ENCODE results near the gene LRMDA. TPM values are rescaled to one million over a fixed set of nuclear protein-coding genes. Genes with fewer than 3 reads are reported as not detected.

LRMDA gene
- total and polyA plus RNA-seq, 4 experiments from 2014 or later: not detected

DNA sequence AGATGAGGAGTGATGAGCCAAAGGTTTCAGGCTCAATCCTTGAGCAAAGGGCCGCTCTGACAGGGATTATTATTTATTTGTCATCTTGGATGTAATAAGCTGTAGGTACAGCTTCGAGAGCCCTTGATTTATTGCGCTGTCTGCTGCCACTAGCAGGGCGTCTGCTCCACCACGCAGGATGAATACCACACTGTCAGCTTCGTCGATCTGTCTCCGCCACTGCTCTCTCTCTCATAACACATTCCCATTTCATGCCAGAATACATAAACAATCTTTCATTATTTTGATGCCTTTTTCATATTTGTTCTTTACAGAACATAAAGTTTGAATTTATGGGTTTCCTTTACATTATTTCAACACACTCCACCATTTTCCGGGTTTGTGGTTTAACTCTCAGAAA is 276.6 kb downstream of the LRMDA start:
- intact Hi-C loops (cut with micrococcal nuclease): no loop called here
- ChIA-PET CTCF (ENCODE audit: partially characterized antibody) (no interaction called here), POLR2A (ENCODE audit: partially characterized antibody) (no interaction called here)
- Mint-ChIP-seq H3K36me3 (no peaks in the 10 kb centered on the region), H3K9me3 (peaks cover 0 to 2% (median 0%) of the 10 kb centered on the region in 8 donors), H3K4me3 (no peak overlapping the region), H3K27me3 (peaks cover 8 to 10% of the 10 kb centered on the region in 2 donors), H3K4me1 (no peaks in the 10 kb centered on the region), H3K27ac (no peak overlapping the region)
- H3K9me3 ChIP-seq (ENCODE audit: control insufficient read depth in 1 of 2, low read length in 2 of 2): no peaks in the 10 kb centered on the region
- H3K4me1 ChIP-seq (ENCODE audit: insufficient read depth, low read length): no peaks in the 10 kb centered on the region
- no peaks in the 10 kb centered on the region for H3K27me3 ChIP-seq (ENCODE audit: insufficient read depth, low read length)
- no peaks in the 10 kb centered on the region for H3K36me3 ChIP-seq (ENCODE audit: insufficient read depth, low read length)
- H3K27ac ChIP-seq (ENCODE audit: low read depth, low read length): no peak overlapping the region
- no peak overlapping the region for H3K4me3 ChIP-seq (ENCODE audit: low read length in 2 of 2)
- no peak for DNase-seq

- no peaks in the 10 kb centered on the region for H3K9me3 ChIP-seq (ENCODE audit: control insufficient read depth in 1 of 2, low read length in 2 of 2)
- Mint-ChIP-seq H3K9me3 (peaks cover 0 to 2% (median 0%) of the 10 kb centered on the region in 8 donors), H3K27me3 (peaks cover 11 to 12% of the 10 kb centered on the region in 2 donors), H3K4me1 (no peaks in the 10 kb centered on the region), H3K4me3 (no peak overlapping the region), H3K27ac (no peak overlapping the region), H3K36me3 (no peaks in the 10 kb centered on the region)
- POLR2A ChIA-PET (ENCODE audit: partially characterized antibody): no interaction called here
- CTCF ChIA-PET (ENCODE audit: partially characterized antibody): no interaction called here
- no peaks in the 10 kb centered on the region for H3K36me3 ChIP-seq (ENCODE audit: insufficient read depth, low read length)
- no peak overlapping the region for H3K27ac ChIP-seq (ENCODE audit: low read depth, low read length)
- no peaks in the 10 kb centered on the region for H3K27me3 ChIP-seq (ENCODE audit: insufficient read depth, low read length)
- H3K4me1 ChIP-seq (ENCODE audit: insufficient read depth, low read length): no peaks in the 10 kb centered on the region
- no peak overlapping the region for H3K4me3 ChIP-seq (ENCODE audit: low read length in 2 of 2)
- intact Hi-C loops (cut with micrococcal nuclease): no loop called here
- no peak for DNase-seq
These were observed 277.8 kb downstream of the LRMDA start for GRCh38 chr10:75709245-75709644.

DNA sequence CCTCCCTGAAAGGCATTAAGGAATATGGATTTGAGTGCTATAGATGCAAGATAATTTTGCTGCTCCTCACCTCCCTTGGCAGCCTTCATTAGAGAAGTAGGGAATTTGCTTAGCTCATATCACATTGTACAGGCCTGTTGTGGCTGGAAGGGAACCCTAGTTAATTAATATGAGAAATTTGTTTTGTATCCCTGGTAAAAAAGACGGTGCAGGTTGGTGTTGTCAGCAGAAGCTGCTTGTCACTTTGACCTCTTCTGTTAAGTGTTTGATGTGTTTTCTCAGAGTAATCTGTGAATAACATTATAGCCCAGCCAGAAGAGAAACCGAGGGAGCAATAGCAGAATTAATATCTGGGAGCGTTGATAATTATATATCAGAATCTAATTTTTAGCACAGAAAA is 278.4 kb downstream of the LRMDA start:
- Histone ChIP-seq H3K9me3 (ENCODE audit: control insufficient read depth in 1 of 2, low read length in 2 of 2) (no peaks in the 10 kb centered on the region), H3K27ac (ENCODE audit: low read depth, low read length) (no peak overlapping the region), H3K4me3 (ENCODE audit: low read length in 2 of 2) (no peak overlapping the region), H3K27me3 (ENCODE audit: insufficient read depth, low read length) (no peaks in the 10 kb centered on the region), H3K4me1 (ENCODE audit: insufficient read depth, low read length) (no peaks in the 10 kb centered on the region), H3K36me3 (ENCODE audit: insufficient read depth, low read length) (no peaks in the 10 kb centered on the region)
- no peaks in the 10 kb centered on the region for H3K4me1 Mint-ChIP-seq
- no peak overlapping the region for H3K27ac Mint-ChIP-seq
- no peaks in the 10 kb centered on the region for H3K36me3 Mint-ChIP-seq
- no peak for DNase-seq
- peaks cover 0 to 2% (median 0%) of the 10 kb centered on the region in 8 donors for H3K9me3 Mint-ChIP-seq
- peaks cover 12 to 13% of the 10 kb centered on the region in 2 donors for H3K27me3 Mint-ChIP-seq
- ChIA-PET POLR2A (ENCODE audit: partially characterized antibody) (no interaction called here), CTCF (ENCODE audit: partially characterized antibody) (no interaction called here)
- intact Hi-C loops (cut with micrococcal nuclease): no loop called here
- H3K4me3 Mint-ChIP-seq: no peak overlapping the region

DNA sequence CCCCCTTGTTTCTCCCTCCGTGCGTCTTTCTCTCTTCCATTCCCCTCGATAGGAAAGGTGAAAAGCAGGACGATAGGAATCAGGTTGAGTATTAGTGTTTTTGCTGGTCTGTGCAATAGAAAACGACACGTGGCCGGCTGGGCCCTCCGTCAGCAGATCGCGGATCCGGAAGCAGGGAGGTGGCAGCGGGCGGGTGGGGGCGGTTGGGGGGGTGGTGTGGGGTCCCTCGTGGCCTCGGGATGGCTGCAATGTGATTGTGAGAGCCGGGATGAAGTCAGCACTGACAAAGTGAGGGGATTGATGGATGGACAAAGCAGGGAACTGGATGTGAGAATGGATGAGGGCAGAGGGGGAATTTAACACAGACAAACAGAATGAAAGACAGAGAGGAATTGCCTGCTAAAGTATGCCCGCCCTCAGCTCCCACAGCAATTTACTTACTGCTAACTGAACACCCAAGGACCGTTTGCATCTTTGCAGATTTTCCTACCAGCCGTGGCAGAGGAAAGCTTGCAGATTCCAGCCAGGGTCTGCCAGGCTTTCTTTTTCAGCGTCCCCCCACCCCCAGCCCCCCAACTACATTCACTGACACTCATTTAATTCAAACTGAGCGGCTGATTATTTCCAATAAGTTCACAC is 280.9 kb downstream of the LRMDA start:
- H3K27ac Mint-ChIP-seq: no peak overlapping the region
- H3K27me3 ChIP-seq (ENCODE audit: insufficient read depth, low read length): no peaks in the 10 kb centered on the region
- H3K4me1 ChIP-seq (ENCODE audit: insufficient read depth, low read length): no peaks in the 10 kb centered on the region
- H3K9me3 Mint-ChIP-seq: peaks cover 0 to 1% (median 0%) of the 10 kb centered on the region in 8 donors
- H3K9me3 ChIP-seq (ENCODE audit: control insufficient read depth in 1 of 2, low read length in 2 of 2): no peaks in the 10 kb centered on the region
- no peaks in the 10 kb centered on the region for H3K36me3 Mint-ChIP-seq
- no peak overlapping the region for H3K4me3 Mint-ChIP-seq
- no peak overlapping the region for H3K27ac ChIP-seq (ENCODE audit: low read depth, low read length)
- no peaks in the 10 kb centered on the region for H3K36me3 ChIP-seq (ENCODE audit: insufficient read depth, low read length)
- CTCF ChIA-PET (ENCODE audit: partially characterized antibody): no interaction called here
- no peak overlapping the region for H3K4me3 ChIP-seq (ENCODE audit: low read length in 2 of 2)
- no peak for DNase-seq
- peaks cover 14 to 21% of the 10 kb centered on the region in 2 donors for H3K27me3 Mint-ChIP-seq
- intact Hi-C loops (cut with micrococcal nuclease): no loop called here
- no peaks in the 10 kb centered on the region for H3K4me1 Mint-ChIP-seq
- POLR2A ChIA-PET (ENCODE audit: partially characterized antibody): no interaction called here

- H3K27me3 ChIP-seq (ENCODE audit: insufficient read depth, low read length): no peaks in the 10 kb centered on the region
- no peaks in the 10 kb centered on the region for H3K36me3 ChIP-seq (ENCODE audit: insufficient read depth, low read length)
- H3K9me3 ChIP-seq (ENCODE audit: control insufficient read depth in 1 of 2, low read length in 2 of 2): no peaks in the 10 kb centered on the region
- ChIA-PET CTCF (ENCODE audit: partially characterized antibody) (no interaction called here), POLR2A (ENCODE audit: partially characterized antibody) (no interaction called here)
- Mint-ChIP-seq H3K4me3 (no peak overlapping the region), H3K27me3 (peaks cover 12 to 17% of the 10 kb centered on the region in 2 donors), H3K9me3 (peaks cover 0 to 1% (median 0%) of the 10 kb centered on the region in 8 donors), H3K36me3 (no peaks in the 10 kb centered on the region), H3K4me1 (no peaks in the 10 kb centered on the region), H3K27ac (no peak overlapping the region)
- no peak overlapping the region for H3K27ac ChIP-seq (ENCODE audit: low read depth, low read length)
- intact Hi-C loops (cut with micrococcal nuclease): no loop called here
- H3K4me3 ChIP-seq (ENCODE audit: low read length in 2 of 2): no peak overlapping the region
- DNase-seq: no peak
- H3K4me1 ChIP-seq (ENCODE audit: insufficient read depth, low read length): no peaks in the 10 kb centered on the region
These were observed 285.1 kb downstream of the LRMDA start for GRCh38 chr10:75716506-75716905.

DNA sequence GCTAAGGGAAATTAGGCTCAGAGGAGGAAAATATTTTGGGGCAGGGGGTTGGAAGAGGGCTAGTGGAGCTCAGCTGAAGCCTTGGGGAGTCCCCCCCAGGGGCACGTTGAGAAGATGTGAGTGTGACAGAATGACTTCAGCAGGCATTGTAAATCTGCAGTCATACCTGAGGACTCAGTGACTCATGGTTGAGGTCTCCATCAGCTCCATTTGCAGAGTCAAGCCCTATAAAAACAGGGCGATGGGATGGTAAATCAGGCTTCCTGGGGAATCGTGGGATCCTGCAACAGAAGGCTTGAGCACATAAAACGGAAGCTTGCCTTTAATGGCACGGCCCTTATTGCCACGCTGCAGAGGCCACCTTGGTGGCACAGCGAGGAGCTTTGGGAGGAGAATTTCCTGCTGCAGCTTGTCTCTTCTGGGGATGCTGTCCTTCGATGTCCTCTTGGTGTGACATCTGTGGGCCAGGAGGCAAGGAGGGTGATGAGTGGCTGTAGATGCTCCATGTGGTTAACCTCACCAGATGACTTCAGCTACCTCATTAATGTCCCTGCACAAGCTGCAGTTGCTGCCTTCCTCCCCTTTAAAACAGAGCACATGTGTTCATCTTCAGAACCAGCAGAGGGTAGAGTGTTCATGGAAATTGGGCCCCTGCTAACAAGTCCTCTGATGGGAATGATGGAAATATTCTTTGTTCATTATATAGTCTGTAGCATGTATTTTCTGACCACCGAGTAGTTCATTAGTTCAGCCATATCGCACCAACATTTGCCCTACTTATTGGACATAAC is 285.9 kb downstream of the LRMDA start:
- ChIA-PET POLR2A (ENCODE audit: partially characterized antibody) (no interaction called here), CTCF (ENCODE audit: partially characterized antibody) (no interaction called here)
- no peak for DNase-seq
- Histone ChIP-seq H3K4me1 (ENCODE audit: insufficient read depth, low read length) (no peaks in the 10 kb centered on the region), H3K9me3 (ENCODE audit: control insufficient read depth in 1 of 2, low read length in 2 of 2) (no peaks in the 10 kb centered on the region), H3K36me3 (ENCODE audit: insufficient read depth, low read length) (no peaks in the 10 kb centered on the region), H3K27ac (ENCODE audit: low read depth, low read length) (no peak overlapping the region), H3K27me3 (ENCODE audit: insufficient read depth, low read length) (no peaks in the 10 kb centered on the region), H3K4me3 (ENCODE audit: low read length in 2 of 2) (no peak overlapping the region)
- Mint-ChIP-seq H3K27ac (no peak overlapping the region), H3K9me3 (peaks cover 0 to 1% (median 0%) of the 10 kb centered on the region in 8 donors), H3K27me3 (peaks cover 10 to 15% of the 10 kb centered on the region in 2 donors), H3K4me1 (no peaks in the 10 kb centered on the region), H3K4me3 (no peak overlapping the region), H3K36me3 (no peaks in the 10 kb centered on the region)
- intact Hi-C loops (cut with micrococcal nuclease): no loop called here

GRCh38 chr10:75718991-75719390 is 287.6 kb downstream of the LRMDA start:
- POLR2A ChIA-PET (ENCODE audit: partially characterized antibody): no interaction called here
- no peaks in the 10 kb centered on the region for H3K36me3 ChIP-seq (ENCODE audit: insufficient read depth, low read length)
- CTCF ChIA-PET (ENCODE audit: partially characterized antibody): interaction anchor here (0.6 kb wide), 1 partner anchor 745 kb away, joined by 3 read pairs; no protein-coding TSS in a partner anchor
- intact Hi-C loops (cut with micrococcal nuclease): no loop called here
- H3K27ac ChIP-seq (ENCODE audit: low read depth, low read length): no peak overlapping the region
- H3K4me1 ChIP-seq (ENCODE audit: insufficient read depth, low read length): no peaks in the 10 kb centered on the region
- Mint-ChIP-seq H3K36me3 (no peaks in the 10 kb centered on the region), H3K27ac (no peak overlapping the region), H3K9me3 (no peaks in the 10 kb centered on the region), H3K4me1 (no peaks in the 10 kb centered on the region), H3K4me3 (no peak overlapping the region), H3K27me3 (peaks cover 3 to 12% of the 10 kb centered on the region in 2 donors)
- DNase-seq: no peak
- no peaks in the 10 kb centered on the region for H3K9me3 ChIP-seq (ENCODE audit: control insufficient read depth in 1 of 2, low read length in 2 of 2)
- H3K27me3 ChIP-seq (ENCODE audit: insufficient read depth, low read length): no peaks in the 10 kb centered on the region
- H3K4me3 ChIP-seq (ENCODE audit: low read length in 2 of 2): no peak overlapping the region
